A549 (cell line): ENCODE results near the gene CPNE1.

Experiments used
- GATA3 ChIP-seq: IDR thresholded peaks from 2 replicates; pipeline ENCODE4 v1.6.1; 2012; ENCODE audit warnings: borderline replicate concordance
- HMGXB4 ChIP-seq: fragments of 250-450 bp; sonication (Bioruptor Pico); IDR thresholded peaks from 2 replicates; pipeline ENCODE4 v1.5.0; 2021; ENCODE audit warnings: mild to moderate bottlenecking, moderate library complexity, borderline replicate concordance
- POLR2A ChIP-seq: IDR thresholded peaks from 2 replicates; pipeline ENCODE4 v1.6.1; 2012; ENCODE audit warnings: mild to moderate bottlenecking, low read length
- TF ChIP-seq, protein P1 (sequence below): fragments of >200 bp; sonication (Bioruptor Twin); formaldehyde crosslinking; IDR thresholded peaks from 3 replicates; pipeline ENCODE4 v1.5.1; 2016

GRCh38 chr20:35603695-35604448 lies 60.8 kb downstream of the CPNE1 start:
- TF ChIP-seq, protein P1, sequence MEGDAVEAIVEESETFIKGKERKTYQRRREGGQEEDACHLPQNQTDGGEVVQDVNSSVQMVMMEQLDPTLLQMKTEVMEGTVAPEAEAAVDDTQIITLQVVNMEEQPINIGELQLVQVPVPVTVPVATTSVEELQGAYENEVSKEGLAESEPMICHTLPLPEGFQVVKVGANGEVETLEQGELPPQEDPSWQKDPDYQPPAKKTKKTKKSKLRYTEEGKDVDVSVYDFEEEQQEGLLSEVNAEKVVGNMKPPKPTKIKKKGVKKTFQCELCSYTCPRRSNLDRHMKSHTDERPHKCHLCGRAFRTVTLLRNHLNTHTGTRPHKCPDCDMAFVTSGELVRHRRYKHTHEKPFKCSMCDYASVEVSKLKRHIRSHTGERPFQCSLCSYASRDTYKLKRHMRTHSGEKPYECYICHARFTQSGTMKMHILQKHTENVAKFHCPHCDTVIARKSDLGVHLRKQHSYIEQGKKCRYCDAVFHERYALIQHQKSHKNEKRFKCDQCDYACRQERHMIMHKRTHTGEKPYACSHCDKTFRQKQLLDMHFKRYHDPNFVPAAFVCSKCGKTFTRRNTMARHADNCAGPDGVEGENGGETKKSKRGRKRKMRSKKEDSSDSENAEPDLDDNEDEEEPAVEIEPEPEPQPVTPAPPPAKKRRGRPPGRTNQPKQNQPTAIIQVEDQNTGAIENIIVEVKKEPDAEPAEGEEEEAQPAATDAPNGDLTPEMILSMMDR, result no peak
- TF ChIP-seq GATA3 (no peak), POLR2A (no peak), HMGXB4 (no peak)
